ENCODE measurements around the gene CHRNB1.

Gene CHRNB1

GRCh38 chr17:7438656-7439460, 6.0 kb upstream of the CHRNB1 start:
- no peak for DNase-seq

DNA sequence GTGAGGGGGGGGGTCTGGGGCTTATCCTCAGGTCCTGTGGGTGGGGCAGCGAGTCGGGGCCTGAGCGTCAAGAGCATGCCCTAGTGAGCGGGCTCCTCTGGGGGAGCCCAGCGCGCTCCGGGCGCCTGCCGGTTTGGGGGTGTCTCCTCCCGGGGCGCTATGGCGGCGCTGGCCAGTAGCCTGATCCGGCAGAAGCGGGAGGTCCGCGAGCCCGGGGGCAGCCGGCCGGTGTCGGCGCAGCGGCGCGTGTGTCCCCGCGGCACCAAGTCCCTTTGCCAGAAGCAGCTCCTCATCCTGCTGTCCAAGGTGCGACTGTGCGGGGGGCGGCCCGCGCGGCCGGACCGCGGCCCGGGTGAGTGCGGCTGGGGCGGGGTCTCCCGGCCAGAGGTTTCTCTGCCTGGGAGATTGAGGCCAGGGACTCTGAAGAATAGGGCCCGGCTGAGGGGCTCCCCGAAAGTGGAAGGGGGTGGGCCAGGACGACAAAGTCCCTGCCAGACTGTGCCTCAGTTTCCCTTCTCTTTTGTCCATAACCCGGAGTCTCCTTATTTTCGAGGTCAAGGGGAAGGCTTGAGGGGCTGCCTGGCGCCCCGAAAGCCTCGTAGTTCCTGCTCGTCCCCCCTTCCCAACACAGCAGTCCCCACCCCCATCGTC, 5.3 kb upstream of the CHRNB1 start, which contains the start of gene FGF11:
Gene FGF11, plus strand, starts transcription at position 51 of the 651 bp plus-strand sequence. Its CDS starts 109 bp downstream, at position 160.
- no peak for DNase-seq

DNA sequence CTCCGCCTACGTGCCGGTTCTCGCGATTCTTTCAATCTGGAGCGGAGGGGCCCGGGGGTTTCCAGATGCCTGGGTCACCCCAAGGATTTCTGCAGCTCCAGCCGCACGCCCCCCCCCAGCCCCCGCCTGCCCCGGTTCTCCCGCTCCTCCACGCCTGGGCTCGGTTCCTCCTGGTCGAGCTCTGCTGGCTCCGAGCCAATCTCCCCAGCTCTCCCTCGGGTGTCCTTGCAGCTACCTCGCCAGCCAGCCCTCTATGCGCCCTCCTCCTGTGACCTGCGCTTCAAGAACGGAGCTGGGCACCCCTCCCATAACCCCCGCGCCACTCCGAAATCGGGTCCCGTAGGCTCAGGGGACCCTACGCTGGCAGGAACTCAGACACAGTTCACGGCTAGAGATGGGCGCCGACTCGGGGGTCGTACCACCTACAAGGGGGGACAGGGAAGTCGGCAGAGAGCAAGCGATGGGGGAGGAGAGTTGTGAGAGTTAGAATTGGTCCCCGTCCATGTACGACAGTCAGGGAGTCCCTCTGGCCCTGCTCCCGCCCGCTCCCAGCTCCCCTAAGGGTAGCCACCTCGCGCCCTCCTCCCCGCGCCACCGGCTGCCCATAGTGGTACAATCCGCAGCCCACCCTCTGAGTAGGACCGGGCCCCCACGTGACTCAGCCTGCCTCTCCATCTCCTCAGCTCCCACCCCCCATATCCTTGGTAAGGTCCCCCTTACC, 4.6 kb upstream of the CHRNB1 start:
- DNase-seq, result peak; percentile 54

GRCh38 chr17:7440834-7441195, 4.0 kb upstream of the CHRNB1 start:
- peak; percentile 60 for DNase-seq

- DNase-seq, result no peak
These were observed 3.6 kb upstream of the CHRNB1 start for GRCh38 chr17:7441266-7441665.

DNA sequence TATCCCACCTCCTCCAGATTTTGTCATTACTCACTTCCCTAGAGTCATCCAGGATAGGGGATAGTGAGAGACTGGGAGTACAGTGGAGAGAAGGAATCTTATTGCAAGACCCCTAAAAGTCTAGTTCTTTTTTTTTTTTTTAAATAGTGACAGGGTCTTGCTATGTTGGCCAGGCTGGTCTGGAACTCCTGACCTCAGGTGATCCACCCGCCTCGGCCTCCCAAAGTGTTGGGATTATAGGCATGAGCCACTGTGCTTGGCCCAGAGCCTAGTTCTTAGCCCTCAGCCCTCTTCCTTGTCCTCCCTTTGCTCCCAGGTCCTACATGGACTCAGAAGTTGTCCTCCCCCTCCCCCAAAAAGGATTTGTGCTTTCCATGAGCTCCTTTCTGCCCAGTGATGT, 2.7 kb upstream of the CHRNB1 start:
- DNase-seq, result no peak

DNA sequence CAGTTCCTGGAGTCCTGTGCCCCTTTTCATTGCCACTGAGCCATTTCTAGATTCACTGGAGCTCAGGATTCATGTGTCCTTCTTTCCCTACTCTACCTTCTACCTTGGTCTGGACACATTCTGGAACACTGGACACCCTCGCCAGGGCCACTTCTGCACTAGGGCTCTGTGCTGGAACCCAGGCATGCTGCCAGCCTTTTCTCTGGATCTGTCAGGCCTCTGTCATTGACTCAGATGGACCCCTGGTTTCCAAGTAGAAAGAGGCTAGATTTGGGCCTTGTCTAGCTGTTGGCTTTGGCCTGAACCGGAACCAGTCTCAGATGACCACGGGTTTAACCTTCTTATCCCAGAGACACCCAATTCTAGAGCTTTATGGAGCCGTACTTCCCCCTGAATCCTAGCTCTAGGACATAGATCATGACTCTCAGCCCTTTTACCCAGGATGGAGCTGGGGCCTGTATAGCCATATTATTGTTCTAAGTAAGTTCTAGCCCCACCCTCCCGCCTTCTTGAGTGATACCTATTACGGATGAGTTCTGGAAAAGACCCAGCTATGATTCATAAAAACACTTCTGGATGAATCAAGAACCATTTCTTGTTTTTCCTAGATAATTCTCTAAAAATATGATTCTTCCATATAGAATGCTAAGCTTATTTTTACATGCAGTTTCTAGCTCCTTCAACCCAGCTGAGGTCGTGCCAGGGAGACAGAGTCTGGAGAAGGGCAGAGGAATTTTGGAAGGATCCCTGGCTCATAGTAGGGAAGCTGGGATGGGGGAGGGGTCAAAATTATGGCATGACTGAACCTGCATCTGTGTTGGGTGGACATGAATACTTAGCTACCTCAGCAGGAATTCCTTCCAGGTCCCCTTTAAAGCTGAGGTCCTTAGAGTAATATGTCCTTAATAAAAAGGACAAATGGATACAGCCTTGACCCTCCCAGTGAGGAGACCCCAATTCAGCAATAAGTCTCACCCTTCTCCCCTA, 1.1 kb upstream of the CHRNB1 start:
- no peak for DNase-seq

DNA sequence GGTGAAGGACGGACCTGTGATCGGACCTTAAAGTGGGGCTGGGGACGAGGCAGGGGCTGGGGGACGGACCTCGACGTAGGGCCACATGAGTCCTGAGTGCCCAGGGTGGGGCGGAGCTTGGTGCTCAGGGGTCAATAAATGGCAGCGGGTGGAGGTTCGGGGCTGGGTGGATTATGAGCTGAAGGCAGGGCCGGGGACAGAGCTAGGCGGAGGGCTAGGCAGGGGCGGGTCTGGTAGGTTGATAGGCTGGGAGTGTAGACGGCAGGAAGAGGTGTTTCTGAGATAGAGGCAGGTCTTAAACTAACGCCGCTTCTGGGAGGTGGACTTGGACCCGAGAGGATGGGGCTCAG, 733 bp downstream of the CHRNB1 start:
- DNase-seq, result peak; percentile 64

GRCh38 chr17:7448461-7448860, 3.6 kb downstream of the CHRNB1 start:
- no peak for DNase-seq

GRCh38 chr17:7459961-7460545, 15.2 kb downstream of the CHRNB1 start:
- DNase-seq, result no peak

DNA sequence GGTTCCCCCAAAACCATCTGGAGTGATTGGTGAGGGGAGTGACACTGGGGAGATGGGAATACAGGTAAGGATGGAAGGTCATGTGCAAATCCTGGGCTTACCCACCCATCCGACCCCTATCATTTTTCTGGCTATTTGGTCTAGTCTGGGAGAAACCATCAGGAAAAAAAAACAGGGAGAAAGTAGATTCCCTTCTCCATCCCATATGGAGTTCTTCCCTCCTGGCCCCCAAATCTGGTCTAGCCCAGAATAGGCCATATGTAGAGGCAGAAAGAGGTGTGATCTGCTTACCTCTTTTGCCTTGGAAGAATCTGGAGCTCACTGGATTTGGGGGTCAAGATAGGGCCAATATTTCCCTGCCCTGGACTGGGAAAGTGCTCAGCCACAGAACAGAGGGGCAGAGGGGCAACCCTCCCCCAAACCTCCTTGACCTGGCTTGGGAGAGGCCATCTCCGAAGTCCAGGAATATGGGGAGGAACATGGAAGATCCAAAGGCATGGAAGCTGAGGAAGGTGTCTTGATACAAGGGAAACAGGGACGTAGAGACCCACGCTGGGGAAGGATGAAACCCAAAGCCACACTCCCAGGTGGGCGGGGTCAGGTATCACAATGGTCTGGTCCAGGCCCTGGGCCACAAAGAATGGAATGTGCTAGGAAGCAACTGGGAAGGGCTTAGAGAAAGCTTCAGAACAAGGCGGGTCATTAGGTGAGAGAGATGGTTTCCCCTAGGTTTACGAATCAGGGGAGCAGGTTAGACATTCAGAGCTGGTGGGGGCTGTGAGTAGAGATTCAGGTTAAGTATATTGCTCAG, 16.2 kb downstream of the CHRNB1 start:
- DNase-seq, result no peak

- no peak for DNase-seq
These were observed 17.9 kb downstream of the CHRNB1 start for GRCh38 chr17:7462474-7463371.

DNA sequence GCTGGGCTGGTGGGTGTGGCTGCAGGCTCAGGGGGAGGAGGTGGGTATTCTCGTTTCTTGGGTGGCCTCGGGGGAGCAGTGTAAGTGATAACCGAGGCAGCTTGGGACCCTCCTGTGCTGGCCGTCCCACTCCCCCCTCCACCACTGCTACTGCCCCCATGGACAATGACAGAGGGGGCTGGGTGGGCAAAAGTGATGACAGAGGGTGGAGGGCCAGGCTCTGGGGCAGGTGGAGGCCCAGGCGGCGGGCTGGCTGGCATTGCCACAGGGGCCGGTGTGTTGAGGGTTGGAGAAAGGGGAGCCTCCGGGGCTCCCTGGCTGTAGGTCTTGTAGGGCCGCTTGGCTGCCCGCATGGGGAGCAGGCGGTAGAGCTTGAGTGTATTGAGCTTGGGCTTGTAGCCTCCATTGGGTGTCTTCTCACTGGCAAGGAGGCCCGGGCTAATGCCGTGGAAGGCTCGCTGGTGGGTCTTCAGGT, 18.5 kb downstream of the CHRNB1 start:
- no peak for DNase-seq

DNA sequence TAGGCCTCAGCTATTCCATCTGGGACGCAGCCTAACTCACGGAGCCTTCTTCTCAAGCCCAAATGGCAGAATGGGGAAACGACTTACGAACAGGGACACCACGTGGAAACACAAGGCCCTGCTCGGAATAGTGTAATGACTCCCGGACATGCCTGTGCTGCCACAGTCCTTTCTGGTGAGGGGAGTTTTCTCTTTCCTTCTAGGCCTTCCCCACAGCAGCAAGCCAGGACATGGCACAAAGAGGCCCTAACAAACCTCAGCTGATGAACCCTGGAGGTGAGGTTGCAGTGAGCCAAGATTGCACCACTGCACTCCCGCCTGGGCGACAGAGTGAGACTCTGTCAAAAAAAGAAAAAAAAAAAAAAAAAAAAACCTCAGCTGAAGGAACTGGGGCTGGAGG, 19.2 kb downstream of the CHRNB1 start:
- DNase-seq, result no peak

GRCh38 chr17:7465597-7466275, 20.9 kb downstream of the CHRNB1 start:
- no peak for DNase-seq

DNA sequence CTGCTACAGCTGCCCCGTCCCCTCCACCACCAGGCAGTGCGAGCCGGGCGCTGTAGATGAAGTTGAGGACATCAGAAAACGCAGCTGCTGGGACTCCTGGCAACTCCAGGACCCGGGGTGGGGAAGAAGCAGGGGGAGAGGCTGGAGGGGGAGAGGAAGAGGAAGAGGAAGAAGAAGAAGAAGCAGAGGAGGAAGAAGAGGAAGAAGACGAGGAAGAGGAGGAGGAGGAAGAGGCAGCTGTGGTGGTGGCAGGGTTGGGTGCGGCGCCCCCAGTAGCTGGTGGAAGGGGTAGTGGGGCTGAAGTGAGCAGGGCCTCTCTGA, 21.4 kb downstream of the CHRNB1 start:
- DNase-seq, result no peak

DNA sequence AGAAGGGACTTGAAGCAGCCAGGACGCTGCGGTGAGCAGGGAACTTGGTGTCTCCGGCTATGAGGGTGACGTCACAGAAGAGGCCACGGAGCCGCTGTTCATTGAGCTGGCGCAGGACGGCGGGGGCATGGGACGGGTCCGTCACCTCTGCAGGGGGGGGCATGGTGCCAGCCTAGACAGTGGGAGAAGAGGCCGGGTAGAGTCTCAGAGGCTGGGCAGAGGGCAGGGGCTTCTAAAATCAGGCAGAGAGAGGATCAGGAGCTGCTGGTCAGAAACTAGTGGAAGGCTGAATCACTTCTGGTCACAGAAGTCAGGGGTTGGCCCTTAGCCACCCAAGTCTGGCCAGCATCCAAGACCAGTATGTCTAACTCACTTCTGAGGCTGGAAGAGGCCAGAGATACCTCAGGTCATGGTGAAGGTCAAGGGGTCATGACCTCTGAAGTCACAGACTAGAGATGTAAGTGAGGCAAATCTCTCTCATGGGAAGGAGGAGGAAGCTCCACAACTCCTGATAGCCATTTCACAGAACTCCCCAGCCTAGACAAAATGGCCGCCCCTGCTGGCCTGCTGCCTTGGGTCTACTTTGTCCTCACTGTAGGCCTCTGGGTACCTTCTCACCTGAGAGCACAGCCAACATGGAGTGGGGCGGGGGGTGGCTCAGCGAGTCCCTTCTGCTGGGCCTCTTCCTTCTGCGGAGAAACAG, 21.9 kb downstream of the CHRNB1 start:
- DNase-seq, result peak; percentile 57

GRCh38 chr17:7467498-7467897, 22.6 kb downstream of the CHRNB1 start:
- DNase-seq, result no peak

DNA sequence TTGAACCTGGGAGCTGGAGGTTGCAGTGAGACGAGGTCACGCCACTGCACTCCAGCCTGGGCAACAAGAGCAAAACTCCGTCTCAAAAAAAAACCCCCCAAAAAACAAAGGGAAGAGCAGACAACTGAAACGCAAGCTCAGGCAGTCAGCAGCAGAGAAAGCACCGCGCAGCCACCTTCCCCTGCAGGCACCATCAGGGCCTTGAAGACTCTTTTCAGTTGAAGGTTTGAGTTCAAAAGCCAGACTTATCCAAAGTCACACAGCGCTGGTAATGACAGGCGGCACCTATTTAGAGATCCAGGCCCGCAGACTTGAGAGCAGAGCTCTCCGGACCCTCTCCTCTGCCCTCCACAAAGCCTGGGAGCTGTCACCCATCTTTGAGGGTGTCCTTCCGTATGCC, 23.4 kb downstream of the CHRNB1 start:
- no peak for DNase-seq

Measured in hematopoietic multipotent progenitor cell treated with erythropoietin and hydrocortisone succinate and interleukin-3 and kit ligand, for 4 days (in vitro differentiated cells).